ENCODE measurements around the gene WNK2. TPM values are rescaled to one million over a fixed set of nuclear protein-coding genes. Genes with fewer than 3 reads are reported as not detected.

Gene WNK2
- polyA plus RNA-seq, 3 donors: 23.4 to 38.9 (median 33.6) TPM

DNA sequence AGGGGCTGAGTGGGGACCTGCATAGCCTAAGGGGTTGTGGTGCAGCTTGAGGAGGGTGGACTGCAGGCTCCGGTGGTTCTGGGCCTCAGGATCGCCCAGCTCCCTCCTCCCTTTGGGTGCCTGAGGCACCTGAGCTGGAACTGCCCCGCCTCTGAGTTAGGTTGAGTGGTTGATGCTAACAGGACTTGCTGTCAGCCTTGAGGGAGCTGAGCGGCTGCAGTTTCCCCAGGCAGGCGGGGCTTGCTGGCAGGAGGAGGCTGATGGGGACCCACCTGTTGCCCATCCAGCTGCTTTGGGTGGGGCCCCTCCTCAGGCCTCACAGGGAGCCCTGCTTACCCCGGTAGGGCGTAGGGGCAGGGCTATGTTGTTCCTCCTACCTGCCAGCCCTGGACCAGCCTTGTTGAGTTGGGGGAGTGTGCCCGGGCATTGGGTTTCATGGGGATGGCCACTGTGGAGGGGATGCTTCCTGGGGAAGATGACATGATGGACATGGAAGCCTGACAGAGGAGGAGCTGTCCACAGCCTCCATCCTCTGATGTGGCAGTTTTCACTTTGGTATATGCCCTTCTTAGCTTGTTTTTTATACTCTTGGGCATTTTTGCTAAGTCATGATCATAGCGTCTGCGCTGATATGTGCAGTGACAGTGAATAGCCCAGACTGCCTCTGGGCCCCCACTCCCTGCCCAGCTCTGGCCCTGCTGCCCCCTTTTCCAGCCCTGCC is 14.3 kb downstream of the WNK2 start:
- DNase-seq: no peak

DNA sequence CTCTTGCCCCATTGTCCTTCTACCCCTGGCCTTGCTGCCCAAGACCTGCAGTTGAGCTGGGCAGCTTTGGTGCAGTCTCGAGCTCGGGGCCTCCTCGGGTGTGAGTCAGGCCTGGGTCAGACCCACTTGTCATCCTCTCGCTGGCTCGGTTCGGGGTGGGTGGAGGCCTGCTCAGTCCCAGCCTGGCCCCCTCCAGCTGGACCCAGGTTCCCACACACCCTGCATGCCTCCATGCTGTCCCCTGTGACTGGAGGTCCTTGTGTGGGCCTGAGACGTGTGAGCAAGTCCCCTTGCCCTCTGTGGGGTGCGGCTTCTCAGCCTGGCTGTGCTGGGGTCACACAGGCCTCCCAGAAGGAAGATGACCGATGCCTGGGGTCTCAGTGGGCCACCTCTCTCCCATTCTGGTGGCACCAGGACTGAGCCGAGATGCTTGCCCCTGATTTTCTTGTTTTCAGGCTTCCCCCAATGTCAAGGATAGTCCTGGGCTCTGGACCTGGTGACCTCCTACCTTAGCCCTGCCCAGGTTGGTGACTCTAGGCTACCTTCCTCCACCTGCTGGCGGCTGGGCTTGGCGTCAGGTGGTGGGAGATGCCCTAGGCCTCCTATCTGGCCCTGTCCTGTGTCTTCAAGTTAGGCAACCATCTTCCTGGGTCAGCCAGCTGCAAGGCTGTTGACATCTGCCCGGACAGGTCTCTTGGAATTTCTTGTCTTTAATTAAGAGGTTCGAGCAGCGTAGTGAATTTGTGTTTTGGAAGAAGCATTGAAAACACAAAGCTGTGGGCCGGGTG is 15.1 kb downstream of the WNK2 start:
- no peak for DNase-seq

DNA sequence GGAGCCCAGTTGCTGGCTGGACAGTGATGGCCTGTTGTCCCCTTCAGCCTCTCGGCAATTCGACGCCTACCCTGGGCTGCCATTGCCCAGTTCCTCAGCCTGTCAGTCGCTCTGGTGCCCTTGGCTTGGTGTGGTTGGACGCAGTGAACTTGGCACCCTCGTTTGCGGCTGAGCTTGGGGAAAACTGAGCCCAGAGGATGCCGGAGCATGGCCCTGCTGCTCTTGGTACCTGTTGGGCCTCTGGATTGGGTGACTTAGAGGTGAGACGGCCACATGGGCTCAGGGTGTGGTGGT is 16.5 kb downstream of the WNK2 start:
- DNase-seq: no peak

DNA sequence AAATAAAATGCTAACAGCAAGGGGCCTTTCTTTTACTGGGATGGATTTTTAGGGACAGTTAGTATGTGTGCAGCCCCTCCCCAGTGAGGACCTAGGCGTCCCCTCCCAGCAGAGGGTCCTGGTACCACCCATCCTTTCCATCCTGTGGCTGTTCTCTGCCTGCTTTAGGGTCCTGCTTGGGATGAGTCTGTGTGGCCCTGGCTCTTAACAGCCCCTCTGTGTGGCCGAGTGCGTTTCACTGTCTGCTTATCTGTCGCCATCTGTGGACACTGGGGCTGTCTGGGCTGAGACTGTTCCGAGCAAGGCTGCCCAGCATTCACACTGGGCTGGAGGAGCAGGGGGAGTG is 17.0 kb downstream of the WNK2 start:
- DNase-seq: no peak

DNA sequence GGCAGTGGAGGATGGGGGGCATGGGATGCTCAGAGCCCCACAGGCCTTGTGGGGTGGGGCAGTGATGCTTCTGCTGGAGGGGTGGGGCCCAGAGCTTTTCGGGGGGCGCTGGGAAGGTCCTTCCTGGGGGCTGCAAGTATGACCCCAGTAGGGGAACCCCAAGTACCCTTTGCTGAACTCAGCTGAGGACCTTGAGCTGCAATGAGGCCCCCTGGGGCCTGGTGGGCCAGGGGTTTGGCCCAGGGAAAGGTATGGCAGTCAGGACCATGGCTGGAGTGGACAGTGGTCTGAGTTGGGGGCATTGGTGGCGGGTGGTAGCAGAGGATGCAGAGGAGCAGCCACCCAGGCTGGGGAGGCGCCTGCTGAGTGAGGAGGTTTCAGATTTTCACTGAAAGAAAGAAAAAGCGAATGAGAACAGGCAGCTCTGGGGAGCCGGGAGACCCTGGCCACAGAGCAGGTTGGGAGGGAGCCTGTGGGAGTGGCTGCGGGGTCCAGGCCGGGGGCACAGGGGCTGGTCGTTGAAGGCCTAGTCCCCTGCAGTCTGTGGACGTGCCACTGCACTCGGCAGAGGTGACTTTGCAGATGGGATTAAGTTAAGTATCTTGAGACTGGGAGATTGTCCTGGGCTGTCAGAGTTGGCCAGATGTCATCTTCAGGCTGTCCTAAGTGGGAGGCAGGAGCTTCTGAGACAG is 19.2 kb downstream of the WNK2 start:
- DNase-seq: no peak

DNA sequence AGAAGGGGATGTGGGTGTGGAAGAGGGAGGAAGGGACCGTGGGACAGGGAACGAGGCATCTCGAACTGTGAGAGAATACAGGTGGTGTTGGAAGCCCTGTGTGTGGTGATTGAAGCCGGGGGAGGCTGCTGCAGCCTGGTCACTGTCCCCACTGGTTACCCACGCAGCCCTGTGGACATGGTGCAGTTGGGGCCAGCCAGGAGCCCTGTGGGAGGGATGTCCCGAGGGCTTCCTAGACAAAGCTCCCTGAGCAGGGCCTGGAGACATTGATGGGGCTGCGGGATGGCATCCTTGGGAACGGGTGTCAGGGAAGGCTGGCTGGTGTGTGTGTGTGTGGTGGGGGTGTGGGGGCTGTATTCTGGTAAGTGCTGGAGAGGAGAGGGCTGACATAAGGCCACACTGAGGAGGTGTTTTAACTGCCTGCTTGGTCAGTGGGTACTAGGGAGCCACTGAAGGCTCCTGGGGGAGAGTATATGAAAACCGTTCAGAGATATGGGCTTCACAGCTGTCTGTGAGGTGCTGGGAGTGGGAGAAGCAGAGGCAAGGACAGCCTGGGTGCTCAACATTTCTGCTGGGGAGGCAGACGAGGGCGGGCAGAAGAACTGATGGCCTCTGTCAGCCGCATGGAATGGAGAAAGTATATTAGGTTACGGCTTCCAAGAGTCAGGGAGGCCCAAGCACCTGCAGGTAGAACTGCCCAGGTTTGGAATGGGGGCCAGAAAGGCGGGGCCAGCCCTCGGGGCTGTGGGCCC is 20.0 kb downstream of the WNK2 start:
- DNase-seq: no peak

DNA sequence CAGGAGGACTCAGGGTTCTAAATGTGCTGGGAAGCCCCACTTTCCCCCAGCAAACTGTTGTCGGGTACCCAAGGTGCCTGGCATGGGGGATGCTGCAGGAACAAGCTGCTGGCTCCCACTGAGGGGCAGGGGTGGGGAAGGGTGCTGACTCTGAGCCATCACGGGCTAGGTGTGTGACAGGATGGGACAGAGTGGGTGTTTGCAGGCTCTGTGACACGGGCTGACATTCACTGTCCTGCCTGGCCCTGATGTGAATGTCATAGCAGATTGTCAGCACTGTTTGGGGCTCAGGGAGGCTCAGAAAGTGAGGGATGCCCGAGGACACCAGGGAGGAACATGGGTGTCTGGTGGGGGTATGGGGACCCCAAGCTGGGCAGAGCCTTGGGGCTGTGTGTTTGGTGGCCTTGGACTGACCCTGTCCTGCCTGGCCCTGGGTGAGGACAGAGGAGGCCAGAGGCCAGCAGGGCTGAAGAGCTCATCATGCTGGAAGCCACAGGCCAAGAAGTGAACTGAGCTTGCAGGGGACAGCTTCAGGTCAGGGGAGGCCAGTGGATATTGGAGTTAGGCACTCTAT is 20.6 kb downstream of the WNK2 start:
- DNase-seq: no peak

DNA sequence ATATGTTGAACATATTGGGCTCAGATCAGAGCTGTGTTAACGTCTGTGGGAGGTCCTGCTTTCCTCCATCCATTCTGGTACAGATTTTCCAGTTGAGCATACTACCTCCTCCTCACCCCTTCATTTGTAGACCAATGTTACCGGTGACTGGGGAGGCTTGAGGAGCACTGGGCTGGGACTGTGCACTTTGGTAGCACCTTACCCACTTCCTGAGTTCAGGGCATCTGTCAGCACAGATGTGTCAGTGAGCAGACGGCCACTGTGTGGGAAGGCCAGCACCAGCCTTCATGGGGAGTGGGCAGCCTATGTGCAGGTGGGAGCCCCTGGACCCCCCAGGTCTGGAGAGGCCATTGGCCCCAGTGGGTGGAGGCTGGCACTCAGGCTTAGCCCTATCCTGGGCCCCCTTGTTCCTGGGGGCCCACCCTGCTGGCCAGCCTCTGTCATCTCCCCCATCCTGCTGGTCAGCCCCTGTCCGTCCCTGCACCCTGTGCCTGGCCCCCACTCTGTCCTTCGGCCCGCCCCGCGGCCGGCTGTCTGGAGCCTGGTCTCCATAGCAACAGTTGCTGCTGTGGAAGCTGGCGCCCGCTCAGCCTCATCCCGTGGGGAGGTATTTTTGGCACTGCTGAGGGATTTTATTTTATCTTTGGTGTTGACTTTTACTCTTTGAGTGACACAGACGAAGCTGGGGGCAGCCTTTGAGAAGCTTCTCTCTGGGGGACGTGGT is 21.3 kb downstream of the WNK2 start:
- peak; percentile 68 for DNase-seq

DNA sequence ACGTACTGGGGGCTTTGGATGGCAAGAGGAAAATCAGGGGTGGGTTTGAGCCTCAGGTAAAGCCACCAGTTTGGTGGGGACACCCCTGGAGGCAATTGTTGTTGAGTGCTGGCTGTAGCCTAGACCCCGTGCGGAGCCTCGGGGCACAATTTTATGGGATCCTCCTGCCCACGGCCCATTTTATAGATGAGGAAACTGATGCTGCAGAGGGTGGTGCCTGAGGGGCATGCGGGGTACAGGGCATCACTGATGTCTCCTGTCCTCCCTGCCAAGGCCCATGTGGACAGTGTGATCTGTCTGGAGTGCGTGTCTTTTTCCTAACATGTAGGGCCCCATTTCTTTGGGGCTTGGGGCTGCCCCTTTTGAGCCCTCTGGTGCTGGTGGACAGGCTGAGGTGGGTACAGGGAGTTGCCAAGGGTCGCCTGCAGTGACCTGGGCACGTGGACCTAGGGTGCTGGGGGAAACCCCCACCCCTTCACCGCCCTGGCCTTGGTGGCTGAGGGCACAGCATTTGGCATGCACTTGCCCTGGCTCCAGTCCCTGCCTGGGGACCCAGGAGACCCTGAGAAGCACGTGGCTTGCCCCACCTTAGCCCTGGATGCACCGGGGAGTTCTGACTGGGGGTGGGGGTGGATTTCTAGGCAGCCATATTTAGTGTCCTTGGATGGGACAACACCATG is 22.1 kb downstream of the WNK2 start:
- no peak for DNase-seq

DNA sequence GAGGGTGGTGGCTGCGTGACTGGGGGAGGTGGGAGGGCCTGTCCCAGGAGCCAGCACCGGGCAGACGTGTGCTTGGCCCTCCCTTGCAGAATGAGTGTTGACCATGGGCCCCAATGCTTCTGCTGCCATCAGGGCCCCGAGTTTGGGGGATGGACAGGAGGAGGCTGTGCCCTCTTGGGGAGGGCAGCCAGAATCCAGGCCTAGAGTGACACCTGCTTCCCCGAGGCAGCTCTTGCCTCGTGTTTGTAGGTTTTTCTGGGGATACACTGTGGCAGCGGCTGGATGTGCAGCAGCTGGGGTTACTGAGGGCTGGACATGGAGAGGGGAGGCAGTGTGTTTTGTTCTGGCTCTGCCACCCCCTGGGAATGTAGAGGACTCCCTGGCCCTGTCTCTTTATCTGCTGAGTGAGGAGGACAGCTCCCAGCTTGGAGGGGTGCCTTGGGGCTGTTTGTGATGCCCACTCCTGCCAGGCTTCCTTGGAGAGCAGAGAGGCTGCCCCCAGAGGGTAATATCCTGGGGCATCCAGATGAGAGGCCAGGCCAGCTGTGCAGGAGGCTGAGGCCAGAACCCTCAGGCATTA is 22.7 kb downstream of the WNK2 start:
- no peak for DNase-seq

DNA sequence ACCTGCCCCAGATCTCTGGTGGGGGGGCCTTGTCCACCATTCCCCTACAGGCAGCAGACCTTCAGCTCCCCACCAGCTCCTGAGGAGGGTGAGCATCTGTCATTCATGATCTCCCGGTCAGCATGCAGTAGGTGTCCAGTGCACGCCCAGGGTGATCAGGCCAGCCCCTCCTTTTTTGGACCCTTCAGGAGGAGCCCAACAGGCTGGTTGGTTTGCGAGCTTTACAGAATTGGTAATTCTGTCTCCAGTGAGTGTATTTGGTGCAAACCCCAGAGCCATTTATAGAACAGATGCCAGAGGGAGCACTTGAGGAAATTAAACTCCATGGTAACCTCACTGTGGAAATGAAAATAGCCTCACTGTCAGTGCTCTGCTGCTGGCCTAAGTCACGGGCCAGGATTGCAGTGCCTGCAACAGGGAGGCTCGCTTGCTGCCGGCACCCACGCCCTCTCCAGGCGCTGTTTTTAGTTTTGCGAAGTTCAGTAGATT is 23.4 kb downstream of the WNK2 start:
- no peak for DNase-seq

DNA sequence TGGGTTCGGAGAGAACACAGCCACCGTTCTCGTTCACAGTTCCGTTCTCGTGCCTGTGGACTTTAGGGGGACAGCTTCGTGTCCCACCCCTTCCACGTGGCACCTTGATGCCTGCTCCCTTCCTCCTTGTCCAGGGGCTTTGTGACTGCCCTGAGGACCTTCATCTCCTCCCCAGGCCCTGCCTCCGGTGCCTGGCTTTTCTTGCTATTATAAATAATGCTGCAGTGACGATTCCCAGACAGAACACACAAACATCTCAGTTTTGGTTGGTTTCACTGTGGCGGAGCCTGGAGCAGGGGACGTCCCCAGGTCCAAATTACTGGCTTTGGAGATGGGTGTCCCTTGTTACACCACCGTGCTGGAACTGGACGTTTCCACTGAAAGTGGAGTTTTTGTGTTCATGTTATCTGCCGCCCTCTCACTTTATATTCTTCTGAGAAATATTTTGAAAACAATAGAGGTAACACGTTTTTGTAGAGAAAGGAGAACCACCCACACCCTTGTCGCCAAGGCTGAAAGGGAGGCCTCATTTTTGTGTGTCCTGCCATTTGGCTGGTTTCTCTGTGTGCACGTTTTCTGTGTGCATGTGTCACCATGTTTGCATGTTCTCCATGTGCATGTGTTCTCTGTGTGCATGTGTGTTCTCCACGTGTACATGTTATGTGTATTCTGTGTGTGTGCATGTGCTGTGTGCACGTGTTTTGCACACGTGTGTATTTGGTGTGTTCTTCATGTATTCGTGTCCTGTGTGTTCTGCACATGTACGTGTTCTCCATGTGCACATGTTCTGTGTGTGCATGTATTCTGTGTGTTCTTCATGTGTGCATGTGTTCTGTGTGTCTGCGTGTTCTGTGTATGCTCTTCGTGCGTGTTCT is 24.2 kb downstream of the WNK2 start:
- no peak for DNase-seq

DNA sequence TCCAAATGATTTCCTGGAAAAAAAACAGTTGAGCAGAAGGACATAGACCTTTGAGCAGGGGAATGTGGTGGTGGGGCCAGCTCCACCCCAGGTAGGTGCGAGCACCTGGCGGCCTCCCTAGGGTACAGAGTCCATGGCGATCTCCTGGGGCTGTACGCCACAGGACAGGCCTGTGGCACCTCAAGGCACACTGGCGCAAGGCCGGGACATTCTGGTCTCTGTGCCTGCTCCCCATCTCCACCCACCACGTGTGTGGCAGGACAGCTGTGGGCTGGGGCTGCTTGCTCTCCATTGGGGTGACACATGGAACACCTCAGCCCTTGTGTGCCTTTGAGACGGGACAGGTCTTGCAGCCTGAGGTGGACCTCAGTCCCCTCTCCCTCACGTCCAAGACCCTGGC is 25.2 kb downstream of the WNK2 start:
- DNase-seq: no peak

DNA sequence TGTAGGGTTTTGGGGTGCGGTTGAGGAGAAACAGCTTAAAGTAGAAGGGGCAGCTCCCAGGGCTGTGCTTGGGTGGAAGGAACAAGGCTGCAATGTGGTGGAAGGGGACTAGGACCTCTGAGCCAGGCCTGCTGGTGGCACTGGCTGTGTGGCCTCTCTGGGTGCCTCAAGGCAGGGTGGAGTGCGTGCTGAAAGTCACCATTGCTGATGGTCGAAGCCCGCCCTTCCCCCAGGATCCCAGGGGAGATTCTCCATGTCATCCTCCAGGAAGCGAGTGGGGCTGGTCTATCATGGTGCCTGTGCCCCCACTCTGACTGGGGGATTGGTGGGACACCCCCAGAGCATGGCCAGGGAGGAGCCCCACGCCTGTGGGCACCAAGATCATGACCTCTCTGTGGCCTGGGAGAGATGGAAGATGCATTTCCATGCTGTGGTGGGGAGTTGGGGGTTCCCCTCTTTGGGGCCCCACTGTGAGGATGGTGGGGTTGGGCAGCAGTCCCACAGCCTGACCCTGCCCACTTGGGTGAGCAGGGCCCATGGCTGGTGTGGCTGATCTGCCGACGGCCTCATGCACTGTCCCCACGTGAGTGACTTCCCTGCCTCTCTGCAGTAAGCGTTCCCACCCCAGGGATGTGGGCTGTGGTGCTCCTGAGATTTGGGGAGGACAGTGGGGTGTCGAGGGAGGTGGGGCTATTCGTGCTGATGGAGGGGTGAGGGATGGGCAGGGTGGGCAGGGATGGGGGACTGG is 25.8 kb downstream of the WNK2 start:
- no peak for DNase-seq

DNA sequence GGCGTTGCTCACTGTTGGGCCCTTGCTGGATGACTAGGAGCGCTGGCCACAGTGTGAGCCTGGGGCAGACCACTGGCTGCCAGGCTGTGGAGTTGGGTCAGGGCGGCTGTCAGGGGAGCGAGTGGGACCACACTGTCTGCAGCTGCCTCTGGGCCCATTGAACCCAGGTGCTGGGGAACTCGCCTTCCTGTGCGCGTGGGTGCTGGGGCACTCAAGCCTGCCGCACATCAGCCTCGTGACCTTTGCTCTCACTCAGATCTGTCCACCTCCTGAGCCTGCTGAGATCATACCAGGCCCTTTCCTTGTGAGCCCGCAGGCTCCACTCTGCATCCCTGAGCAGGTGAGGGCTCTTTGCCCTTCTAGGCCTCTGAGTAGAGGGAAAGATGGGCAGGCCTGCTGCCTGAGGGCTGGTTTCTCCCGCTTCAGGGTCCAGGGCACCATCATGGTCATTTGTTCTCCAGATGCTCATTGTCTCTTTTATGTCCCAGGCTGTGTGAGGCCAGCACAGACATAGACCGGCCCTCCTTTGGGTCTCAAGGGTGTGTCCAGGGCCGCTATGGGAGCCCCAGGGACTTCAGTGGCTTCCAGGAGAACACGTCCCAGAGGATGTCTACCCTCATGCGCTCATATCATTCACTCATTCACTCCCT is 26.5 kb downstream of the WNK2 start:
- no peak for DNase-seq

DNA sequence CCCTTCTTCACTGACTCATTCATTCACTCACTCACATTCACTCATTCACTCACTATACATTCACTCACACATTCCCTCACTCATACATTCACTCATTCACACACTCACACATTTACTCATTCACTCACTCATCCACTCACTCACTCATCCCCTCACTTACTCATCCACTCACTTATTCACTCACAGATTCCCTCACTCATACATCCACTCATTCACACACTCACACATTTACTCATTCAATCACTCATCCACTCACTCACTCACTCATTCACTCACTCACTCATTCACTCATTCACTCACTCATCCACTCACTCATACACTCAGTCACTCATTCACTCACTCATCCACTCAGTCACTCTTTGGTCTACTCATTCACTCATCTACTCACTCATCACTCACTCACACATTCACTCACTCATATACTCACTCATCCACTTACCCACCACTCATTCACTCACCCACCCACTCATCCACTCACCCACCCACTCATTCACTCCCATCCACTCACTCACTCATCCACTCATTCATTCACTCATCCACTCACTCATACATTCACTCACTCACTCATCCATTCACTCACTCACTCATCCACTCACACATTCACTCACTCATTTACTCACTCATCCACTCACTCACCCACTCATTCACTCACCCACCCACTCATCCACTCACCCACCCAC is 27.2 kb downstream of the WNK2 start:
- DNase-seq: no peak

DNA sequence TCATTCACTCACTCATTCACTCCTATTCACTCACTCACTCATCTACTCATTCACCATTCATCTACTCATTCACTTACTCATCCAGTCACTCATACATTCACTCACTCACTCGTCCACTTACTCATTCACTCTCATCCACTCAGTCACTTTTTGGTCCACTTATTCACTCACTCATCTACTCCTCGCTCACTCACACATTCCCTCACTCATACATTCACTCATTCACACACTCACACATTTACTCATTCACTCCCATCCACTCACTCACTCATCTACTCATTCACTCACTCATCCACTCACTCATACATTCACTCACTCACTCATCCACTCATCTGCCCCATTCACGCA is 27.7 kb downstream of the WNK2 start:
- DNase-seq: no peak

DNA sequence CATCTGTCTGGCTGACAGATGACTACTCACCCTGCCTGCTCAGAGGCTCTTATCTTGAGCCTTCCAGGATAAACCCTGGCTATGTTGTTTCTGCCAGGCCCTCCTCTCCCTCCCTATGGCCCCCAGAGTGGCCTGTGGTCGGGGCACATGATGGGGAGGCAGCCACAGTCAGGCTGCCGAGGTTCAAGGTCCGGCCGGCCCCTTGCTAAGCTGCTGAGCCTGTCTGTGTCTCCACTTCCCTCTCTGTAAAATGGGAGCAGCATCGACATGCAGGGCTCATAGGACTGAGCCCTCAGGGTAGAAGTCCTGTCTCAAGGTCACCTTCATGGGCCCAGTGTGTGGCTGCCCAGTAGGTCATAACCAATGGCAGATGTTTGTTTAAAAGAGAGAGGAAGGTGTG is 28.5 kb downstream of the WNK2 start:
- no peak for DNase-seq
